Glutamatergic neuron (in vitro differentiated cells): ENCODE results near the gene SCRN2. TPM values are rescaled to one million over a fixed set of nuclear protein-coding genes. Genes with fewer than 3 reads are reported as not detected.

ENCODE experiments used
- DNase-seq: peaks from one replicate; pipeline ENCODE4 v3.0.0; 2022
- H3K27ac Mint-ChIP-seq: one replicate; pipeline ENCODE4 v1.8.0; 2020; ENCODE audit warnings: mild to moderate bottlenecking, mixed read lengths, inconsistent platforms; ENCODE audit not compliant: unreplicated experiment
- H3K27me3 Mint-ChIP-seq: one replicate; pipeline ENCODE4 v1.8.0; 2020; ENCODE audit warnings: mild to moderate bottlenecking, moderate library complexity, mixed read lengths, inconsistent platforms; ENCODE audit not compliant: unreplicated experiment
- H3K36me3 Mint-ChIP-seq: one replicate; pipeline ENCODE4 v1.8.0; 2020; ENCODE audit warnings: mild to moderate bottlenecking, mixed read lengths, inconsistent platforms; ENCODE audit not compliant: unreplicated experiment
- H3K4me1 Mint-ChIP-seq: one replicate; pipeline ENCODE4 v1.8.0; 2020; ENCODE audit warnings: mild to moderate bottlenecking, low read depth, mixed read lengths, inconsistent platforms; ENCODE audit not compliant: unreplicated experiment
- H3K4me3 Mint-ChIP-seq: one replicate; pipeline ENCODE4 v1.8.0; 2020; ENCODE audit warnings: mild to moderate bottlenecking, mixed read lengths, inconsistent platforms; ENCODE audit not compliant: unreplicated experiment
- H3K9me3 Mint-ChIP-seq: one replicate; pipeline ENCODE4 v1.8.0; 2020; ENCODE audit warnings: mild to moderate bottlenecking, moderate library complexity, mixed read lengths, inconsistent platforms; ENCODE audit not compliant: unreplicated experiment
- CTCF ChIP-seq: fragments of 200-600 bp; sonication (generic); IDR thresholded peaks from one replicate; pipeline ENCODE4 v1.5.0; 2021; ENCODE audit not compliant: partially characterized antibody, unreplicated experiment
- total RNA-seq: library from RNA; stranded (reverse); fragmentation: NEBNext Ultra II Directional; extraction: Animal tissue kit (Norgen Biotek cat#: 25700); gene quantifications from one replicate; pipeline ENCODE4 v1.2.1, GENCODE V29; 2021; ENCODE audit not compliant: unreplicated experiment

SCRN2 gene
- total RNA-seq, 1 donor from 2014 or later, result 39.1 TPM

GRCh38 chr17:47830396-47831002 lies 10.6 kb downstream of the SCRN2 start:
- H3K4me3 Mint-ChIP-seq, result peak overlapping the region; percentile 97
- peaks cover 9% of the 10 kb centered on the region for H3K27me3 Mint-ChIP-seq
- TF ChIP-seq CTCF, result no peak
- peaks cover 9% of the 10 kb centered on the region for H3K4me1 Mint-ChIP-seq
- no peaks in the 10 kb centered on the region for H3K36me3 Mint-ChIP-seq
- peak overlapping the region; percentile 94 for H3K27ac Mint-ChIP-seq
- no peak for DNase-seq
- H3K9me3 Mint-ChIP-seq, result peaks cover 8% of the 10 kb centered on the region

- Mint-ChIP-seq H3K4me3 (peak overlapping the region; percentile 97), H3K27ac (peak overlapping the region; percentile 4), H3K4me1 (peaks cover 9% of the 10 kb centered on the region), H3K36me3 (no peaks in the 10 kb centered on the region), H3K27me3 (peaks cover 9% of the 10 kb centered on the region), H3K9me3 (peaks cover 8% of the 10 kb centered on the region)
- no peak for DNase-seq
- TF ChIP-seq CTCF, result no peak
Observed at GRCh38 chr17:47829870-47830269, 11.2 kb downstream of the SCRN2 start.

DNA sequence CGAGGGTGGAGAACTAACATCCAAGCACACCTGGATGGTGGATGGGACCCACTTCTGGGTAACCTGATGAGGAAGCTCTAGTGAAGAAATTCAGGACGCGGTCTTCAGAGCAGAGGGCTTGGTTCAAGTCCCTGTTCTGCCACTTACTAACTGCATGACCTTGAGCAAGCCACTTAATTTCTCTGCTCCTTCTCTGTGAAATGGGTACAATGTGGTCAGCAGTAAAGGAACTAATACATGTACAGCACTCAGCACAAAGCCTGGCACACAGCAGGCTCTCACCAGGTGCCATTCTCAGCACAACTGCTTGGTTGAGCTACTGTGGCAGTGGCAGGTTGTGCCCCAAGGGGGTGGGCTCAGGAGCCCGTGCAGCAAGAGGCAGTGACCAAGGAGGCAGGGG lies 17.6 kb downstream of the SCRN2 start:
- Mint-ChIP-seq H3K9me3 (no peaks in the 10 kb centered on the region), H3K27me3 (peaks cover 4% of the 10 kb centered on the region), H3K4me3 (no peak overlapping the region), H3K27ac (no peak overlapping the region), H3K4me1 (peaks cover 11% of the 10 kb centered on the region), H3K36me3 (no peaks in the 10 kb centered on the region)
- DNase-seq, result no peak
- TF ChIP-seq CTCF, result no peak

GRCh38 chr17:47822785-47823184 lies 18.3 kb downstream of the SCRN2 start:
- Mint-ChIP-seq H3K4me3 (peak overlapping the region; percentile 5), H3K27me3 (peaks cover 5% of the 10 kb centered on the region), H3K4me1 (peaks cover 11% of the 10 kb centered on the region), H3K36me3 (no peaks in the 10 kb centered on the region), H3K9me3 (no peaks in the 10 kb centered on the region), H3K27ac (peak overlapping the region; percentile 68)
- no peak for DNase-seq
- no peak for TF ChIP-seq CTCF
